IMR-90 (cell line): Measurements from ENCODE around the gene CALN1. TPM values are rescaled to one million over a fixed set of nuclear protein-coding genes. Genes with fewer than 3 reads are reported as not detected.

Experiments used
- ATAC-seq: fragments of 200-7000 bp; cut with Tn5 transposase; 2 replicates; pipeline ENCODE4 v1.9.1; 2020; ENCODE audit warnings: low read depth, mild to moderate bottlenecking, moderate library complexity
- BruUV-seq: library from RNA; stranded (reverse); fragments of 400-500 nt; replicated peaks from 2 replicates; lab custom pipeline; 2021; lab: Mats Ljungman, UMichigan
- CTCF ChIA-PET: fragments of 300-600 bp; formaldehyde crosslinking; extraction: SDS; loops from one replicate; lab custom pipeline; 2021; ENCODE audit warnings: antibody characterized with exemption; lab: Yijun Ruan, JAX
- POLR2A ChIA-PET: fragments of 300-600 bp; sonication (Branson Sonifier 250); formaldehyde crosslinking; loops from one replicate; lab custom pipeline; 2022; ENCODE audit warnings: antibody characterized with exemption; ENCODE audit not compliant: unreplicated experiment; lab: Charles Lee
- DNase-seq: peaks from one replicate; pipeline ENCODE4 v3.0.0; 2013
- H2AFZ ChIP-seq: replicated peaks from 2 replicates; pipeline ENCODE3; 2013; ENCODE audit warnings: low read length, mild to moderate bottlenecking; ENCODE audit not compliant: poor library complexity
- H2AK5ac ChIP-seq: 2 replicates; pipeline ENCODE4 v1.6.1; 2013; ENCODE audit warnings: low read depth, low read length, inconsistent platforms
- H2AK9ac ChIP-seq: replicated peaks from 2 replicates; pipeline ENCODE3; 2013; ENCODE audit warnings: mild to moderate bottlenecking, low read depth, low read length, moderate library complexity; ENCODE audit not compliant: poor library complexity
- H2BK120ac ChIP-seq: 2 replicates; pipeline ENCODE4 v1.6.1; 2013; ENCODE audit warnings: low read depth, low read length, inconsistent platforms
- H2BK15ac ChIP-seq: 3 replicates; pipeline ENCODE4 v1.6.1; 2013; ENCODE audit warnings: low read depth, low read length, inconsistent platforms
- H2BK20ac ChIP-seq: 2 replicates; pipeline ENCODE4 v1.6.1; 2013; ENCODE audit warnings: low read depth, mild to moderate bottlenecking, inconsistent platforms, low read length, moderate library complexity
- H2BK5ac ChIP-seq: 2 replicates; pipeline ENCODE4 v1.6.1; 2013; ENCODE audit warnings: mild to moderate bottlenecking, low read depth, low read length, inconsistent platforms; ENCODE audit not compliant: poor library complexity, severe bottlenecking
- H3K14ac ChIP-seq: replicated peaks from 2 replicates; pipeline ENCODE4 v1.6.1; 2013; ENCODE audit warnings: low read depth, low read length, inconsistent platforms
- H3K18ac ChIP-seq: 2 replicates; pipeline ENCODE4 v1.6.1; 2013; ENCODE audit warnings: low read depth, low read length, control low read depth
- H3K23ac ChIP-seq: 2 replicates; pipeline ENCODE4 v1.6.1; 2013; ENCODE audit warnings: low read depth, low read length, inconsistent platforms
- H3K27ac ChIP-seq: 2 replicates; pipeline ENCODE4 v1.5.1; 2013; ENCODE audit warnings: mild to moderate bottlenecking, control low read depth, low read length; ENCODE audit not compliant: insufficient read depth
- H3K27me3 ChIP-seq: 2 replicates; pipeline ENCODE4 v1.6.1; 2013; ENCODE audit warnings: low read length; ENCODE audit not compliant: control insufficient read depth, insufficient read depth
- H3K36me3 ChIP-seq: 2 replicates; pipeline ENCODE4 v1.6.1; 2013; ENCODE audit warnings: low read length, mixed read lengths; ENCODE audit not compliant: control insufficient read depth, insufficient read depth
- H3K4ac ChIP-seq: 2 replicates; pipeline ENCODE4 v1.6.1; 2013; ENCODE audit warnings: low read depth, low read length, inconsistent platforms
- H3K4me1 ChIP-seq: 2 replicates; pipeline ENCODE4 v1.6.1; 2013; ENCODE audit warnings: low read length, mixed read lengths; ENCODE audit not compliant: control insufficient read depth, insufficient read depth
- H3K4me2 ChIP-seq: 2 replicates; pipeline ENCODE4 v1.6.1; 2013; ENCODE audit warnings: low read depth, mild to moderate bottlenecking, control low read depth, low read length, moderate library complexity
- H3K4me3 ChIP-seq: 2 replicates; pipeline ENCODE4 v1.5.1; 2013; ENCODE audit warnings: low read depth, mild to moderate bottlenecking, control low read depth, low read length, moderate library complexity; ENCODE audit not compliant: insufficient read depth
- H3K56ac ChIP-seq: 2 replicates; pipeline ENCODE4 v1.6.1; 2013; ENCODE audit warnings: low read length, inconsistent platforms; ENCODE audit not compliant: insufficient read depth; ENCODE audit errors: extremely low read depth
- H3K79me1 ChIP-seq, 2 experiments: 2 replicates each; pipeline ENCODE4 v1.6.1; 2013; ENCODE audit warnings: low read length in 2 of 2, inconsistent platforms in 1 of 2, low read depth in 1 of 2
- H3K9ac ChIP-seq: 2 replicates; pipeline ENCODE4 v1.6.1; 2013; ENCODE audit warnings: low read depth, low read length, control low read depth
- H3K9me1 ChIP-seq: 2 replicates; pipeline ENCODE4 v1.6.1; 2013; ENCODE audit warnings: low read length, inconsistent platforms; ENCODE audit not compliant: insufficient read depth
- H3K9me3 ChIP-seq: 2 replicates; pipeline ENCODE4 v1.6.1; 2013; ENCODE audit warnings: low read length; ENCODE audit not compliant: control insufficient read depth, insufficient read depth
- H4K20me1 ChIP-seq: 2 replicates; pipeline ENCODE4 v1.6.1; 2013; ENCODE audit warnings: low read length, inconsistent platforms; ENCODE audit not compliant: insufficient read depth
- H4K5ac ChIP-seq: 2 replicates; pipeline ENCODE4 v1.6.1; 2013; ENCODE audit warnings: mild to moderate bottlenecking, low read depth, low read length, control low read depth
- H4K8ac ChIP-seq, 2 experiments: 2 replicates each; pipeline ENCODE4 v1.6.1; 2013; ENCODE audit warnings: low read depth in 2 of 2, low read length in 2 of 2, control low read depth in 1 of 2, inconsistent platforms in 1 of 2
- H4K91ac ChIP-seq: 2 replicates; pipeline ENCODE4 v1.6.1; 2013; ENCODE audit warnings: low read depth, low read length, inconsistent platforms; ENCODE audit not compliant: insufficient read depth
- BHLHE40 ChIP-seq: fragments of 150-350 bp; IDR thresholded peaks from 2 replicates; pipeline ENCODE4 v1.6.1; 2016; ENCODE audit warnings: mild to moderate bottlenecking, low read depth, low read length
- CEBPB ChIP-seq: IDR thresholded peaks from 2 replicates; pipeline ENCODE4 v1.6.1; 2012; ENCODE audit warnings: low read depth, low read length, improper control_type of control experiment
- CHD1 ChIP-seq: IDR thresholded peaks from 2 replicates; pipeline ENCODE4 v1.6.1; 2012; ENCODE audit warnings: low read depth, low read length, improper control_type of control experiment
- FOS ChIP-seq: fragments of 150-350 bp; IDR thresholded peaks from 2 replicates; pipeline ENCODE4 v1.6.1; 2016; ENCODE audit warnings: low read depth, low read length
- MAFK ChIP-seq: IDR thresholded peaks from 2 replicates; pipeline ENCODE4 v1.6.1; 2012; ENCODE audit warnings: low read depth, low read length, improper control_type of control experiment
- MXI1 ChIP-seq: IDR thresholded peaks from 2 replicates; pipeline ENCODE4 v1.6.1; 2012; ENCODE audit warnings: low read depth, mild to moderate bottlenecking, low read length, moderate library complexity, borderline replicate concordance
- POLR2A ChIP-seq: IDR thresholded peaks from 2 replicates; pipeline ENCODE4 v1.6.1; 2012; ENCODE audit warnings: mild to moderate bottlenecking, low read depth, low read length
- RFX5 ChIP-seq: IDR thresholded peaks from 2 replicates; pipeline ENCODE4 v1.8.0; 2012; ENCODE audit warnings: low read depth, mild to moderate bottlenecking, low read length, moderate library complexity
- SMC3 ChIP-seq: fragments of 150-350 bp; IDR thresholded peaks from 2 replicates; pipeline ENCODE4 v1.6.1; 2016; ENCODE audit warnings: low read depth, mild to moderate bottlenecking, antibody characterized with exemption, low read length, moderate library complexity
- WGBS, 2 experiments: methylation state at CpG; one replicate each; pipeline versions ENCODE4 v1.1.5 to v1.1.7; 2013; ENCODE audit warnings: missing lambda C conversion rate in 2 of 2; ENCODE audit not compliant: insufficient read length in 1 of 2; ENCODE audit errors: extremely low coverage in 2 of 2; 5-methylcytosine and 5-hydroxymethylcytosine counted together
- dilution Hi-C: fragments of 300-500 bp; cut with HindIII; formaldehyde crosslinking; loops from one replicate; pipeline ENCODE4 v1.14.3; 2018; ENCODE audit warnings: low sequenced_read_pairs; ENCODE audit not compliant: unreplicated experiment
- in situ Hi-C: fragments of 300-500 bp; cut with MboI; formaldehyde crosslinking; loops from 3 replicates; pipeline ENCODE4 v1.14.3; 2019; ENCODE audit warnings: low sequenced_read_pairs, inconsistent platforms, mixed read lengths
- intact Hi-C: fragments of 100-400 bp; cut with micrococcal nuclease; formaldehyde crosslinking; loops from 2 replicates; pipeline ENCODE4 v1.10.0; 2022
- polyA plus RNA-seq, 3 experiments: library from polyadenylated mRNA; depleted of rRNA; stranded (reverse); fragments of >200 nt; gene quantifications; 2 replicates each; pipeline ENCODE4 v1.2.3, GENCODE V29; 2012; ENCODE audit warnings: low replicate concordance in 1 of 3
- total RNA-seq: library from RNA; depleted of rRNA; stranded (reverse); fragments of >200 nt; gene quantifications from 2 replicates; pipeline ENCODE4 v1.2.3, GENCODE V29; 2012
- TF ChIP-seq, protein P1 (sequence below): fragments of 150-350 bp; IDR thresholded peaks from 2 replicates; pipeline ENCODE4 v1.6.1; 2016; ENCODE audit warnings: low read depth, mild to moderate bottlenecking, low read length, moderate library complexity, borderline replicate concordance
- TF ChIP-seq, protein P2 (sequence below): fragments of 150-350 bp; IDR thresholded peaks from 2 replicates; pipeline ENCODE4 v1.6.1; 2017; ENCODE audit warnings: mild to moderate bottlenecking, antibody characterized with exemption, low read length, low read depth
- TF ChIP-seq, protein P3 (sequence below): conservative IDR thresholded peaks from 2 replicates; pipeline ENCODE4 v1.5.1; 2012; ENCODE audit warnings: mild to moderate bottlenecking, low read depth, low read length, improper control_type of control experiment

The CALN1 gene
- total and polyA plus RNA-seq, 2 of the 4 experiments (the other 2 are of a cell fraction), result not detected

DNA sequence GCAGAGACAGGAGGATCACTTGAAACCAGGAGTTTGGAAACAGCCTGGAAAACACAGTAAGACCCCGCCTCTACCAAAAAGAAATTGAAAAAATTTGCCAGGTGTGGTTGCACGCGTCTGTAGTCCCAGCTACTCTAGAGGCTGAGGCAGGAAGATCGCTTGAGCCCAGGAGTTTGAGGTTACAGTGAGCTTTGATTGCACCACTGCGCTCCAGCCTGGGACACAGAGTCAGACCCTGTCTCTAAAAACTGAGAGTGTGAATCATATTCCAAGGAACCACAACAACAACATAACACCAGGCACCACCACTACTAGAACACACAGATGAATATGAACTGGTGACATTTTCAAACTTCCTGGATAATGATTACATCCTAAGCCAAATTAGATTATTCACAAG is 324.2 kb downstream of the CALN1 start:
- Histone ChIP-seq H3K4me2 (no peak overlapping the region), H2BK20ac (no peak overlapping the region), H2AFZ (no peak overlapping the region), H2BK5ac (no peak overlapping the region), H2BK15ac (no peak overlapping the region), H3K4ac (no peak overlapping the region), H3K4me1 (no peaks in the 10 kb centered on the region), H3K9me1 (no peaks in the 10 kb centered on the region), H4K8ac (no peak overlapping the region), H2AK9ac (no peak overlapping the region), H3K36me3 (no peaks in the 10 kb centered on the region), H3K79me1 (no peaks in the 10 kb centered on the region), H4K91ac (no peak overlapping the region), H3K9me3 (0 out of 2 replicates have a peak, but pooled peaks cover 6% of the 10 kb centered on the region), H3K18ac (no peak overlapping the region), H3K4me3 (no peak overlapping the region), H3K14ac (no peak overlapping the region), H4K5ac (no peak overlapping the region), H3K23ac (no peak overlapping the region), H3K27me3 (no peaks in the 10 kb centered on the region), H3K56ac (no peak overlapping the region), H3K27ac (no peak overlapping the region), H2AK5ac (no peak overlapping the region), H4K20me1 (no peaks in the 10 kb centered on the region), H3K9ac (no peak overlapping the region), H2BK120ac (no peak overlapping the region)
- dilution Hi-C loops, result no loop called here
- ATAC-seq (no peak), DNase-seq (no peak)
- intact Hi-C loops, result no loop called here
- ChIA-PET CTCF (no interaction called here), POLR2A (no interaction called here)
- no CpG with 5 or more reads among the region's 5 CpGs for WGBS, 2 experiments
- in situ Hi-C loops, result no loop called here
- no TSS peak for BruUV-seq
- TF ChIP-seq, protein P1, sequence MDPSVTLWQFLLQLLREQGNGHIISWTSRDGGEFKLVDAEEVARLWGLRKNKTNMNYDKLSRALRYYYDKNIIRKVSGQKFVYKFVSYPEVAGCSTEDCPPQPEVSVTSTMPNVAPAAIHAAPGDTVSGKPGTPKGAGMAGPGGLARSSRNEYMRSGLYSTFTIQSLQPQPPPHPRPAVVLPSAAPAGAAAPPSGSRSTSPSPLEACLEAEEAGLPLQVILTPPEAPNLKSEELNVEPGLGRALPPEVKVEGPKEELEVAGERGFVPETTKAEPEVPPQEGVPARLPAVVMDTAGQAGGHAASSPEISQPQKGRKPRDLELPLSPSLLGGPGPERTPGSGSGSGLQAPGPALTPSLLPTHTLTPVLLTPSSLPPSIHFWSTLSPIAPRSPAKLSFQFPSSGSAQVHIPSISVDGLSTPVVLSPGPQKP, result no peak
- TF ChIP-seq CEBPB (no peak), CHD1 (no peak), SMC3 (no peak), BHLHE40 (no peak), POLR2A (no peak), MXI1 (no peak), FOS (no peak), MAFK (no peak), RFX5 (no peak)
- TF ChIP-seq, protein P2, sequence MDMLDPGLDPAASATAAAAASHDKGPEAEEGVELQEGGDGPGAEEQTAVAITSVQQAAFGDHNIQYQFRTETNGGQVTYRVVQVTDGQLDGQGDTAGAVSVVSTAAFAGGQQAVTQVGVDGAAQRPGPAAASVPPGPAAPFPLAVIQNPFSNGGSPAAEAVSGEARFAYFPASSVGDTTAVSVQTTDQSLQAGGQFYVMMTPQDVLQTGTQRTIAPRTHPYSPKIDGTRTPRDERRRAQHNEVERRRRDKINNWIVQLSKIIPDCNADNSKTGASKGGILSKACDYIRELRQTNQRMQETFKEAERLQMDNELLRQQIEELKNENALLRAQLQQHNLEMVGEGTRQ, result no peak
- TF ChIP-seq, protein P3, sequence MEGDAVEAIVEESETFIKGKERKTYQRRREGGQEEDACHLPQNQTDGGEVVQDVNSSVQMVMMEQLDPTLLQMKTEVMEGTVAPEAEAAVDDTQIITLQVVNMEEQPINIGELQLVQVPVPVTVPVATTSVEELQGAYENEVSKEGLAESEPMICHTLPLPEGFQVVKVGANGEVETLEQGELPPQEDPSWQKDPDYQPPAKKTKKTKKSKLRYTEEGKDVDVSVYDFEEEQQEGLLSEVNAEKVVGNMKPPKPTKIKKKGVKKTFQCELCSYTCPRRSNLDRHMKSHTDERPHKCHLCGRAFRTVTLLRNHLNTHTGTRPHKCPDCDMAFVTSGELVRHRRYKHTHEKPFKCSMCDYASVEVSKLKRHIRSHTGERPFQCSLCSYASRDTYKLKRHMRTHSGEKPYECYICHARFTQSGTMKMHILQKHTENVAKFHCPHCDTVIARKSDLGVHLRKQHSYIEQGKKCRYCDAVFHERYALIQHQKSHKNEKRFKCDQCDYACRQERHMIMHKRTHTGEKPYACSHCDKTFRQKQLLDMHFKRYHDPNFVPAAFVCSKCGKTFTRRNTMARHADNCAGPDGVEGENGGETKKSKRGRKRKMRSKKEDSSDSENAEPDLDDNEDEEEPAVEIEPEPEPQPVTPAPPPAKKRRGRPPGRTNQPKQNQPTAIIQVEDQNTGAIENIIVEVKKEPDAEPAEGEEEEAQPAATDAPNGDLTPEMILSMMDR, result no peak
